Measurements from ENCODE around the gene EXOC3.

DNA sequence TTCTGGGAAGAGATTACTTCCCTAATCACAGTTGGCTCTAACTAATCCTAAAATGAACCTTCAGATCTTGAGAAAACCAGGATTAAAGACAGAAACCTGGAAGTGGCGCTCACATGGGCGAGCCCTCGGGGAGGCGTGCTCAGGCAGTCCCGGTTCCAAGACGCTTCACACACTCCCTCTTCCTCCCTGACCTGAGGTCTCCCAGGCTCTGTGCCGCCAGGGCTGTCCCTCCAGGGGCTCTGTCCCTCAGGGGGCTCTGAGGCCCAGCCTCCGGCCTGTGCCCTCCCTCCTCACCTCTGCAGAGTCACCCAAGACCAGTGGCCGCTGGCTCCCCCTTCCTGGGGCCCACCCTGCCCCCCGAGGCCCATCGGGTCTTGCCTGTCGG, 71.1 kb downstream of the EXOC3 start:
- TF ChIP-seq POLR2AphosphoS5 (IDR thresholded peaks at IDR 0.05; ENCODE audit: low read depth, low read length) = no peak
- TF ChIP-seq TAF1 (IDR thresholded peaks at IDR 0.05; ENCODE audit: borderline replicate concordance, insufficient read depth, low read length) = no peak
- TF ChIP-seq, protein P1, sequence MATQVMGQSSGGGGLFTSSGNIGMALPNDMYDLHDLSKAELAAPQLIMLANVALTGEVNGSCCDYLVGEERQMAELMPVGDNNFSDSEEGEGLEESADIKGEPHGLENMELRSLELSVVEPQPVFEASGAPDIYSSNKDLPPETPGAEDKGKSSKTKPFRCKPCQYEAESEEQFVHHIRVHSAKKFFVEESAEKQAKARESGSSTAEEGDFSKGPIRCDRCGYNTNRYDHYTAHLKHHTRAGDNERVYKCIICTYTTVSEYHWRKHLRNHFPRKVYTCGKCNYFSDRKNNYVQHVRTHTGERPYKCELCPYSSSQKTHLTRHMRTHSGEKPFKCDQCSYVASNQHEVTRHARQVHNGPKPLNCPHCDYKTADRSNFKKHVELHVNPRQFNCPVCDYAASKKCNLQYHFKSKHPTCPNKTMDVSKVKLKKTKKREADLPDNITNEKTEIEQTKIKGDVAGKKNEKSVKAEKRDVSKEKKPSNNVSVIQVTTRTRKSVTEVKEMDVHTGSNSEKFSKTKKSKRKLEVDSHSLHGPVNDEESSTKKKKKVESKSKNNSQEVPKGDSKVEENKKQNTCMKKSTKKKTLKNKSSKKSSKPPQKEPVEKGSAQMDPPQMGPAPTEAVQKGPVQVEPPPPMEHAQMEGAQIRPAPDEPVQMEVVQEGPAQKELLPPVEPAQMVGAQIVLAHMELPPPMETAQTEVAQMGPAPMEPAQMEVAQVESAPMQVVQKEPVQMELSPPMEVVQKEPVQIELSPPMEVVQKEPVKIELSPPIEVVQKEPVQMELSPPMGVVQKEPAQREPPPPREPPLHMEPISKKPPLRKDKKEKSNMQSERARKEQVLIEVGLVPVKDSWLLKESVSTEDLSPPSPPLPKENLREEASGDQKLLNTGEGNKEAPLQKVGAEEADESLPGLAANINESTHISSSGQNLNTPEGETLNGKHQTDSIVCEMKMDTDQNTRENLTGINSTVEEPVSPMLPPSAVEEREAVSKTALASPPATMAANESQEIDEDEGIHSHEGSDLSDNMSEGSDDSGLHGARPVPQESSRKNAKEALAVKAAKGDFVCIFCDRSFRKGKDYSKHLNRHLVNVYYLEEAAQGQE (IDR thresholded peaks at IDR 0.05; ENCODE audit: insufficient read depth in 1 of 2, low read depth in 2 of 2, low read length in 2 of 2) = no peak

All from PFSK-1 (cell line).